Activated CD8-positive, alpha-beta T cell treated with anti-CD3 and anti-CD28 coated beads for 36 hours (primary cell): ENCODE data around the gene PRADC1. TPM values are rescaled to one million over a fixed set of nuclear protein-coding genes. Genes with fewer than 3 reads are reported as not detected.

Source experiments
- ATAC-seq: fragments of 200-7000 bp; cut with Tn5 transposase; one replicate; pipeline ENCODE4 v1.10.0; 2021; ENCODE audit warnings: mild to moderate bottlenecking, moderate library complexity
- CTCF ChIA-PET: fragments of 350-600 bp; sonication (Branson Sonifier 250); formaldehyde crosslinking; loops from one replicate; lab custom pipeline; 2021; ENCODE audit warnings: antibody characterized with exemption; lab: Charles Lee
- POLR2A ChIA-PET: fragments of 350-600 bp; sonication (Branson Sonifier 250); formaldehyde crosslinking; loops from one replicate; lab custom pipeline; 2021; ENCODE audit warnings: antibody characterized with exemption; lab: Charles Lee
- DNase-seq: peaks from one replicate; pipeline ENCODE4 v3.0.0-alpha.2; 2020
- H3K27ac Mint-ChIP-seq: one replicate; pipeline ENCODE4 v1.8.0; 2021; ENCODE audit warnings: mild to moderate bottlenecking, mixed read lengths
- H3K27me3 Mint-ChIP-seq: one replicate; pipeline ENCODE4 v1.8.0; 2021; ENCODE audit warnings: mixed read lengths
- H3K36me3 Mint-ChIP-seq: one replicate; pipeline ENCODE4 v1.8.0; 2021; ENCODE audit warnings: low read depth, mixed read lengths
- H3K4me1 Mint-ChIP-seq: one replicate; pipeline ENCODE4 v1.8.0; 2021; ENCODE audit warnings: low read depth, mixed read lengths
- H3K4me3 Mint-ChIP-seq: one replicate; pipeline ENCODE4 v1.8.0; 2021; ENCODE audit warnings: mild to moderate bottlenecking, moderate library complexity, mixed read lengths
- H3K9me3 Mint-ChIP-seq: one replicate; pipeline ENCODE4 v1.8.0; 2021; ENCODE audit warnings: mixed read lengths
- CTCF ChIP-seq: fragments of 200-600 bp; IDR thresholded peaks from one replicate; pipeline ENCODE4 v1.8.0; 2022; ENCODE audit warnings: antibody characterized with exemption, mild to moderate bottlenecking
- intact Hi-C: fragments of 100-400 bp; cut with micrococcal nuclease; formaldehyde crosslinking; loops from one replicate; pipeline ENCODE4 v1.10.0; 2022
- total RNA-seq, 2 experiments: library from RNA; stranded (reverse); gene quantifications; one replicate each; pipeline ENCODE4 v1.2.3, GENCODE V29; 2021

Gene PRADC1
- total RNA-seq, 2 experiments from 2014 or later: 12.4 to 16.2 TPM

- TF ChIP-seq CTCF: no peak
- ChIA-PET POLR2A (interaction anchor here (0.8 kb wide), 1 partner anchor 44 kb away, joined by 3 read pairs; no protein-coding TSS in a partner anchor), CTCF (interaction anchor here (0.8 to 5.1 kb wide), 2 partner anchors 33 to 53 kb away, joined by 3 to 35 read pairs; no protein-coding TSS in a partner anchor)
- ATAC-seq (no peak), DNase-seq (no peak)
- Mint-ChIP-seq H3K27ac (no peak overlapping the region), H3K27me3 (peaks cover 7% of the 10 kb centered on the region), H3K36me3 (no peaks in the 10 kb centered on the region), H3K4me1 (peaks cover 14% of the 10 kb centered on the region), H3K9me3 (no peaks in the 10 kb centered on the region), H3K4me3 (no peak overlapping the region)
- intact Hi-C loops: no loop called here
Measured at GRCh38 chr2:73210019-73210418, 23.0 kb downstream of the PRADC1 start.

- TF ChIP-seq CTCF: no peak
- DNase-seq: no peak
- Mint-ChIP-seq H3K27me3 (peaks cover 19% of the 10 kb centered on the region), H3K4me3 (no peak overlapping the region), H3K9me3 (no peaks in the 10 kb centered on the region), H3K4me1 (peaks cover 8% of the 10 kb centered on the region), H3K27ac (no peak overlapping the region), H3K36me3 (no peaks in the 10 kb centered on the region)
- ChIA-PET CTCF (interaction anchor here (1.3 to 5.1 kb wide), 2 partner anchors 31 to 315 kb away, joined by 3 to 35 read pairs; no protein-coding TSS in a partner anchor), POLR2A (no interaction called here)
- no peak for ATAC-seq
- intact Hi-C loops: no loop called here
Measured at GRCh38 chr2:73208258-73208657, 24.8 kb downstream of the PRADC1 start.

- POLR2A ChIA-PET: interaction anchor here (0.7 kb wide), 1 partner anchor 10 kb away, joined by 3 read pairs; no protein-coding TSS in a partner anchor
- ATAC-seq (no peak), DNase-seq (no peak)
- H3K4me1 Mint-ChIP-seq: peaks cover 5% of the 10 kb centered on the region
- H3K27me3 Mint-ChIP-seq: peaks cover 33% of the 10 kb centered on the region
- H3K9me3 Mint-ChIP-seq: no peaks in the 10 kb centered on the region
- intact Hi-C loops: no loop called here
- CTCF ChIA-PET: no interaction called here
- no peaks in the 10 kb centered on the region for H3K36me3 Mint-ChIP-seq
- no peak overlapping the region for H3K4me3 Mint-ChIP-seq
- no peak overlapping the region for H3K27ac Mint-ChIP-seq
- no peak for TF ChIP-seq CTCF
Measured at GRCh38 chr2:73205611-73206010, 27.4 kb downstream of the PRADC1 start.

GRCh38 chr2:73203055-73203681 lies 29.9 kb downstream of the PRADC1 start:
- CTCF ChIA-PET: interaction anchor here (1.2 to 1.7 kb wide), 2 partner anchors 9 to 26 kb away, joined by 4 to 7 read pairs; no protein-coding TSS in a partner anchor
- Mint-ChIP-seq H3K36me3 (no peaks in the 10 kb centered on the region), H3K9me3 (no peaks in the 10 kb centered on the region), H3K27ac (no peak overlapping the region), H3K4me3 (peak overlapping the region; percentile 15), H3K4me1 (peaks cover 5% of the 10 kb centered on the region), H3K27me3 (peaks cover 42% of the 10 kb centered on the region)
- TF ChIP-seq CTCF: no peak
- POLR2A ChIA-PET: no interaction called here
- DNase-seq: no peak
- intact Hi-C loops: no loop called here
- ATAC-seq: peak; percentile 39
